IMR-90 (cell line): ENCODE results near the gene CCDC61. TPM values are rescaled to one million over a fixed set of nuclear protein-coding genes. Genes with fewer than 3 reads are reported as not detected.

Experiments used
- ATAC-seq: fragments of 200-7000 bp; cut with Tn5 transposase; 2 replicates; pipeline ENCODE4 v1.9.1; 2020; ENCODE audit warnings: low read depth, mild to moderate bottlenecking, moderate library complexity
- BruUV-seq: library from RNA; stranded (reverse); fragments of 400-500 nt; replicated peaks from 2 replicates; lab custom pipeline; 2021; lab: Mats Ljungman, UMichigan
- CTCF ChIA-PET: fragments of 300-600 bp; formaldehyde crosslinking; extraction: SDS; loops from one replicate; lab custom pipeline; 2021; ENCODE audit warnings: antibody characterized with exemption; lab: Yijun Ruan, JAX
- POLR2A ChIA-PET: fragments of 300-600 bp; sonication (Branson Sonifier 250); formaldehyde crosslinking; loops from one replicate; lab custom pipeline; 2022; ENCODE audit warnings: antibody characterized with exemption; ENCODE audit not compliant: unreplicated experiment; lab: Charles Lee
- DNase-seq: peaks from one replicate; pipeline ENCODE4 v3.0.0; 2013
- H2AFZ ChIP-seq: replicated peaks from 2 replicates; pipeline ENCODE3; 2013; ENCODE audit warnings: low read length, mild to moderate bottlenecking; ENCODE audit not compliant: poor library complexity
- H2AK5ac ChIP-seq: 2 replicates; pipeline ENCODE4 v1.6.1; 2013; ENCODE audit warnings: low read depth, low read length, inconsistent platforms
- H2AK9ac ChIP-seq: replicated peaks from 2 replicates; pipeline ENCODE3; 2013; ENCODE audit warnings: mild to moderate bottlenecking, low read depth, low read length, moderate library complexity; ENCODE audit not compliant: poor library complexity
- H2BK120ac ChIP-seq: 2 replicates; pipeline ENCODE4 v1.6.1; 2013; ENCODE audit warnings: low read depth, low read length, inconsistent platforms
- H2BK15ac ChIP-seq: 3 replicates; pipeline ENCODE4 v1.6.1; 2013; ENCODE audit warnings: low read depth, low read length, inconsistent platforms
- H2BK20ac ChIP-seq: 2 replicates; pipeline ENCODE4 v1.6.1; 2013; ENCODE audit warnings: low read depth, mild to moderate bottlenecking, inconsistent platforms, low read length, moderate library complexity
- H2BK5ac ChIP-seq: 2 replicates; pipeline ENCODE4 v1.6.1; 2013; ENCODE audit warnings: mild to moderate bottlenecking, low read depth, low read length, inconsistent platforms; ENCODE audit not compliant: poor library complexity, severe bottlenecking
- H3K14ac ChIP-seq: replicated peaks from 2 replicates; pipeline ENCODE4 v1.6.1; 2013; ENCODE audit warnings: low read depth, low read length, inconsistent platforms
- H3K18ac ChIP-seq: 2 replicates; pipeline ENCODE4 v1.6.1; 2013; ENCODE audit warnings: low read depth, low read length, control low read depth
- H3K23ac ChIP-seq: 2 replicates; pipeline ENCODE4 v1.6.1; 2013; ENCODE audit warnings: low read depth, low read length, inconsistent platforms
- H3K27ac ChIP-seq: 2 replicates; pipeline ENCODE4 v1.5.1; 2013; ENCODE audit warnings: mild to moderate bottlenecking, control low read depth, low read length; ENCODE audit not compliant: insufficient read depth
- H3K27me3 ChIP-seq: 2 replicates; pipeline ENCODE4 v1.6.1; 2013; ENCODE audit warnings: low read length; ENCODE audit not compliant: control insufficient read depth, insufficient read depth
- H3K36me3 ChIP-seq: 2 replicates; pipeline ENCODE4 v1.6.1; 2013; ENCODE audit warnings: low read length, mixed read lengths; ENCODE audit not compliant: control insufficient read depth, insufficient read depth
- H3K4ac ChIP-seq: 2 replicates; pipeline ENCODE4 v1.6.1; 2013; ENCODE audit warnings: low read depth, low read length, inconsistent platforms
- H3K4me1 ChIP-seq: 2 replicates; pipeline ENCODE4 v1.6.1; 2013; ENCODE audit warnings: low read length, mixed read lengths; ENCODE audit not compliant: control insufficient read depth, insufficient read depth
- H3K4me2 ChIP-seq: 2 replicates; pipeline ENCODE4 v1.6.1; 2013; ENCODE audit warnings: low read depth, mild to moderate bottlenecking, control low read depth, low read length, moderate library complexity
- H3K4me3 ChIP-seq: 2 replicates; pipeline ENCODE4 v1.5.1; 2013; ENCODE audit warnings: low read depth, mild to moderate bottlenecking, control low read depth, low read length, moderate library complexity; ENCODE audit not compliant: insufficient read depth
- H3K56ac ChIP-seq: 2 replicates; pipeline ENCODE4 v1.6.1; 2013; ENCODE audit warnings: low read length, inconsistent platforms; ENCODE audit not compliant: insufficient read depth; ENCODE audit errors: extremely low read depth
- H3K79me1 ChIP-seq, 2 experiments: 2 replicates each; pipeline ENCODE4 v1.6.1; 2013; ENCODE audit warnings: low read length in 2 of 2, inconsistent platforms in 1 of 2, low read depth in 1 of 2
- H3K9ac ChIP-seq: 2 replicates; pipeline ENCODE4 v1.6.1; 2013; ENCODE audit warnings: low read depth, low read length, control low read depth
- H3K9me1 ChIP-seq: 2 replicates; pipeline ENCODE4 v1.6.1; 2013; ENCODE audit warnings: low read length, inconsistent platforms; ENCODE audit not compliant: insufficient read depth
- H3K9me3 ChIP-seq: 2 replicates; pipeline ENCODE4 v1.6.1; 2013; ENCODE audit warnings: low read length; ENCODE audit not compliant: control insufficient read depth, insufficient read depth
- H4K20me1 ChIP-seq: 2 replicates; pipeline ENCODE4 v1.6.1; 2013; ENCODE audit warnings: low read length, inconsistent platforms; ENCODE audit not compliant: insufficient read depth
- H4K5ac ChIP-seq: 2 replicates; pipeline ENCODE4 v1.6.1; 2013; ENCODE audit warnings: mild to moderate bottlenecking, low read depth, low read length, control low read depth
- H4K8ac ChIP-seq, 2 experiments: 2 replicates each; pipeline ENCODE4 v1.6.1; 2013; ENCODE audit warnings: low read depth in 2 of 2, low read length in 2 of 2, control low read depth in 1 of 2, inconsistent platforms in 1 of 2
- H4K91ac ChIP-seq: 2 replicates; pipeline ENCODE4 v1.6.1; 2013; ENCODE audit warnings: low read depth, low read length, inconsistent platforms; ENCODE audit not compliant: insufficient read depth
- BHLHE40 ChIP-seq: fragments of 150-350 bp; IDR thresholded peaks from 2 replicates; pipeline ENCODE4 v1.6.1; 2016; ENCODE audit warnings: mild to moderate bottlenecking, low read depth, low read length
- CEBPB ChIP-seq: IDR thresholded peaks from 2 replicates; pipeline ENCODE4 v1.6.1; 2012; ENCODE audit warnings: low read depth, low read length, improper control_type of control experiment
- CTCF ChIP-seq: conservative IDR thresholded peaks from 2 replicates; pipeline ENCODE4 v1.5.1; 2012; ENCODE audit warnings: mild to moderate bottlenecking, low read depth, low read length, improper control_type of control experiment
- FOS ChIP-seq: fragments of 150-350 bp; IDR thresholded peaks from 2 replicates; pipeline ENCODE4 v1.6.1; 2016; ENCODE audit warnings: low read depth, low read length
- MAZ ChIP-seq: IDR thresholded peaks from 2 replicates; pipeline ENCODE4 v1.6.1; 2012; ENCODE audit warnings: low read depth, mild to moderate bottlenecking, low read length, improper control_type of control experiment, moderate library complexity, borderline replicate concordance
- MXI1 ChIP-seq: IDR thresholded peaks from 2 replicates; pipeline ENCODE4 v1.6.1; 2012; ENCODE audit warnings: low read depth, mild to moderate bottlenecking, low read length, moderate library complexity, borderline replicate concordance
- NFE2L2 ChIP-seq: fragments of 150-350 bp; IDR thresholded peaks from 2 replicates; pipeline ENCODE4 v1.6.1; 2016; ENCODE audit warnings: low read depth, mild to moderate bottlenecking, low read length
- POLR2A ChIP-seq: IDR thresholded peaks from 2 replicates; pipeline ENCODE4 v1.6.1; 2012; ENCODE audit warnings: mild to moderate bottlenecking, low read depth, low read length
- RFX5 ChIP-seq: IDR thresholded peaks from 2 replicates; pipeline ENCODE4 v1.8.0; 2012; ENCODE audit warnings: low read depth, mild to moderate bottlenecking, low read length, moderate library complexity
- WGBS, 2 experiments: methylation state at CpG; one replicate each; pipeline versions ENCODE4 v1.1.5 to v1.1.7; 2013; ENCODE audit warnings: missing lambda C conversion rate in 2 of 2; ENCODE audit not compliant: insufficient read length in 1 of 2; ENCODE audit errors: extremely low coverage in 2 of 2; 5-methylcytosine and 5-hydroxymethylcytosine counted together
- dilution Hi-C: fragments of 300-500 bp; cut with HindIII; formaldehyde crosslinking; loops from one replicate; pipeline ENCODE4 v1.14.3; 2018; ENCODE audit warnings: low sequenced_read_pairs; ENCODE audit not compliant: unreplicated experiment
- in situ Hi-C: fragments of 300-500 bp; cut with MboI; formaldehyde crosslinking; loops from 3 replicates; pipeline ENCODE4 v1.14.3; 2019; ENCODE audit warnings: low sequenced_read_pairs, inconsistent platforms, mixed read lengths
- intact Hi-C: fragments of 100-400 bp; cut with micrococcal nuclease; formaldehyde crosslinking; loops from 2 replicates; pipeline ENCODE4 v1.10.0; 2022
- polyA plus RNA-seq, 3 experiments: library from polyadenylated mRNA; depleted of rRNA; stranded (reverse); fragments of >200 nt; gene quantifications; 2 replicates each; pipeline ENCODE4 v1.2.3, GENCODE V29; 2012; ENCODE audit warnings: low replicate concordance in 1 of 3
- total RNA-seq: library from RNA; depleted of rRNA; stranded (reverse); fragments of >200 nt; gene quantifications from 2 replicates; pipeline ENCODE4 v1.2.3, GENCODE V29; 2012
- TF ChIP-seq, protein P1 (sequence below): fragments of 150-350 bp; IDR thresholded peaks from 2 replicates; pipeline ENCODE4 v1.6.1; 2017; ENCODE audit warnings: mild to moderate bottlenecking, antibody characterized with exemption, low read length, low read depth

CCDC61 gene
- total and polyA plus RNA-seq, 2 of the 4 experiments (the other 2 are of a cell fraction): 3.2 to 9.1 TPM

GRCh38 chr19:46022431-46023310 is 27.4 kb downstream of the CCDC61 start, which contains the start of gene PGLYRP1:
TSS of gene PGLYRP1 (minus strand) at chr19:46023053. CDS start at chr19:46023021, 32 bp downstream.
- ChIA-PET CTCF (interaction anchor here (0.5 to 1.3 kb wide), 2 partner anchors 16 to 55 kb away, joined by 3 read pairs; no protein-coding TSS in a partner anchor), POLR2A (no interaction called here)
- Histone ChIP-seq H4K8ac (no peak within 1 kb of the TSS), H3K9ac (no peak within 1 kb of the TSS), H2AK9ac (no peak within 1 kb of the TSS), H3K18ac (no peak within 1 kb of the TSS), H3K36me3 (no peaks in the 10 kb centered on the region), H3K4me3 (no peak within 1 kb of the TSS), H3K79me1 (no peaks in the 10 kb centered on the region), H3K56ac (no peak within 1 kb of the TSS), H3K27ac (no peak within 1 kb of the TSS), H3K4me2 (no peak within 1 kb of the TSS), H3K14ac (no peak within 1 kb of the TSS), H2AFZ (peak within 1 kb of the TSS; percentile 32), H2AK5ac (no peak within 1 kb of the TSS), H3K27me3 (peaks cover 2% of the 10 kb centered on the region; the same call in 1 of the 2 replicates), H2BK15ac (no peak within 1 kb of the TSS), H2BK20ac (no peak within 1 kb of the TSS), H3K23ac (no peak within 1 kb of the TSS), H3K9me1 (no peaks in the 10 kb centered on the region), H2BK120ac (no peak within 1 kb of the TSS), H2BK5ac (no peak within 1 kb of the TSS), H4K5ac (no peak within 1 kb of the TSS), H3K4me1 (no peaks in the 10 kb centered on the region), H4K91ac (no peak within 1 kb of the TSS), H3K9me3 (no peaks in the 10 kb centered on the region), H4K20me1 (no peaks in the 10 kb centered on the region), H3K4ac (no peak within 1 kb of the TSS)
- no TSS peak for BruUV-seq
- DNase-seq (no peak), ATAC-seq (peak; percentile 29)
- in situ Hi-C loops: loop anchor here (10.0 kb wide), 1 partner anchor 52 kb away; no protein-coding TSS in a partner anchor
- no peak for TF ChIP-seq MAZ
- no peak for TF ChIP-seq NFE2L2
- TF ChIP-seq FOS: no peak
- no peak for TF ChIP-seq POLR2A
- no peak for TF ChIP-seq RFX5
- TF ChIP-seq CEBPB: no peak
- TF ChIP-seq BHLHE40: no peak
- TF ChIP-seq, protein P1, sequence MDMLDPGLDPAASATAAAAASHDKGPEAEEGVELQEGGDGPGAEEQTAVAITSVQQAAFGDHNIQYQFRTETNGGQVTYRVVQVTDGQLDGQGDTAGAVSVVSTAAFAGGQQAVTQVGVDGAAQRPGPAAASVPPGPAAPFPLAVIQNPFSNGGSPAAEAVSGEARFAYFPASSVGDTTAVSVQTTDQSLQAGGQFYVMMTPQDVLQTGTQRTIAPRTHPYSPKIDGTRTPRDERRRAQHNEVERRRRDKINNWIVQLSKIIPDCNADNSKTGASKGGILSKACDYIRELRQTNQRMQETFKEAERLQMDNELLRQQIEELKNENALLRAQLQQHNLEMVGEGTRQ: no peak
- no peak for TF ChIP-seq MXI1
- TF ChIP-seq CTCF: no peak
- 34% methylated on average over 24 of the region's 47 CpGs; no CpG with 5 or more reads in 1 of the 2 experiments for WGBS, 2 experiments
- dilution Hi-C loops: no loop called here
- intact Hi-C loops: no loop called here
